Heart left ventricle (tissue), 13 donors: ENCODE data around the gene DLGAP1.

Source experiments
- CTCF ChIP-seq, 12 donors: fragments of 200-600 bp; sonication (generic) in 4 of 12; IDR thresholded peaks; one replicate each; pipeline versions ENCODE4 v1.5.0 to v1.8.0; 2018 to 2022; ENCODE audit warnings: antibody characterized with exemption in 12 of 12, mild to moderate bottlenecking in 5 of 12
- POLR2A ChIP-seq, 2 donors: fragments of 450-650 bp; IDR thresholded peaks; one replicate each; pipeline ENCODE4 v1.6.1; 2017; ENCODE audit warnings: antibody characterized with exemption in 2 of 2, mild to moderate bottlenecking in 2 of 2, moderate library complexity in 2 of 2
- donor health status: ischemic (EF 13 %, LVEDD 7.1; RV severe dilation, severe dysfunction).
- donor health status: DM: no; HTN: yes; CAD: no.
- donor health status: DM: no; HTN: no; CAD: no.
- donor health status: ischemic (EF 25% LVEDD 6.9; RV normal size, moderate dysfunction).
- donor health status: ischemic (EF 25% LVEDD 5.7; RV mildly dilated, moderate dysfunction).
- donor health status: ischemic (EF 35%, LVEDD 5.7; RV mildly dilated, moderate dysfunction).
- donor health status: nonischemic (EF 11% LVEDD 7.7; RV severe dilation, severe dysfunction).
- donor health status: DM: yes; HTN: yes; CAD: no.
- donor health status: PGD.
- donor health status: ischemic (EF 29% LVEDD 5.4; RV normal size, mild dysfunction).
- donor health status: nonischemic (EF 23%, LVEDD 6.1; RV moderate dilation, normal function).

- no peak for TF ChIP-seq POLR2A (IDR thresholded peaks at IDR 0.05)
- TF ChIP-seq CTCF (IDR thresholded peaks at IDR 0.05): no peak
Measured at GRCh38 chr18:3669376-3669775, 785.7 kb downstream of the DLGAP1 start.
